ENCODE data around the gene FTL.
"Not testable (repeated sequence)": the region's sequence is repeated elsewhere in the genome, so short reads cannot be mapped to it uniquely, and the experiment has no call there.

The FTL gene

GRCh38 chr19:48965040-48965805, at the start of gene FTL:
FTL (plus strand) TSS chr19:48965309; CDS start chr19:48965508, 199 bp downstream.
- Mint-ChIP-seq H3K9me3 (no peaks in the 10 kb centered on the region), H3K4me3 (peak within 1 kb of the TSS; percentile 92 to 96), H3K4me1 (peaks cover 82% of the 10 kb centered on the region), H3K27ac (peak within 1 kb of the TSS; percentile 96 to 98), H3K27me3 (no peaks in the 10 kb centered on the region)
- ATAC-seq = peak; percentile 73
- peak; percentile 95 for DNase-seq

- Mint-ChIP-seq H3K9me3 (no peaks in the 10 kb centered on the region), H3K4me3 (no peak overlapping the region), H3K27me3 (no peaks in the 10 kb centered on the region), H3K27ac (peak overlapping the region in 1 of 2 donors; percentile 14), H3K4me1 (no peaks in the 10 kb centered on the region)
- ATAC-seq (no peak), DNase-seq (no peak)
These were observed 49.4 kb upstream of the FTL start for GRCh38 chr19:48915757-48916156.

- Mint-ChIP-seq H3K27ac (no peak overlapping the region), H3K27me3 (no peaks in the 10 kb centered on the region), H3K9me3 (no peaks in the 10 kb centered on the region), H3K4me3 (no peak overlapping the region), H3K4me1 (no peaks in the 10 kb centered on the region)
- no peak for ATAC-seq
- no peak for DNase-seq
These were observed 47.0 kb upstream of the FTL start for GRCh38 chr19:48918071-48918470.

GRCh38 chr19:48918801-48919247, 46.3 kb upstream of the FTL start:
- no peaks in the 10 kb centered on the region for H3K4me1 Mint-ChIP-seq
- no peak for DNase-seq
- no peaks in the 10 kb centered on the region for H3K9me3 Mint-ChIP-seq
- H3K4me3 Mint-ChIP-seq = no peak overlapping the region
- H3K27me3 Mint-ChIP-seq = no peaks in the 10 kb centered on the region
- peak overlapping the region in 1 of 2 donors; percentile 28 for H3K27ac Mint-ChIP-seq
- ATAC-seq = no peak

GRCh38 chr19:48919271-48919670, 45.8 kb upstream of the FTL start:
- not testable (repeated sequence) for ATAC-seq

GRCh38 chr19:48920949-48921348, 44.2 kb upstream of the FTL start:
- Mint-ChIP-seq H3K27ac (peak overlapping the region in 1 of 2 donors; percentile 77), H3K9me3 (no peaks in the 10 kb centered on the region), H3K27me3 (no peaks in the 10 kb centered on the region), H3K4me3 (no peak overlapping the region), H3K4me1 (no peaks in the 10 kb centered on the region)
- DNase-seq (no peak), ATAC-seq (no peak)

More at GRCh38 chr19:48919271-48919670, 45.8 kb upstream of the FTL start:
- H3K9me3 Mint-ChIP-seq, H3K4me1 Mint-ChIP-seq, H3K4me3 Mint-ChIP-seq, DNase-seq, H3K27me3 Mint-ChIP-seq, H3K27ac Mint-ChIP-seq: not testable (repeated sequence)

- no peak for DNase-seq
- ATAC-seq = no peak
- H3K27ac Mint-ChIP-seq = no peak overlapping the region
- H3K4me1 Mint-ChIP-seq = peaks cover 6% of the 10 kb centered on the region
- no peaks in the 10 kb centered on the region for H3K9me3 Mint-ChIP-seq
- no peaks in the 10 kb centered on the region for H3K27me3 Mint-ChIP-seq
- no peak overlapping the region for H3K4me3 Mint-ChIP-seq
These were observed 43.2 kb upstream of the FTL start for GRCh38 chr19:48921721-48922500.

GRCh38 chr19:48922548-48923490, 42.3 kb upstream of the FTL start:
- DNase-seq (no peak), ATAC-seq (no peak)
- peak overlapping the region in 1 of 2 donors; percentile 69 for H3K27ac Mint-ChIP-seq
- no peaks in the 10 kb centered on the region for H3K9me3 Mint-ChIP-seq
- peaks cover 8% of the 10 kb centered on the region for H3K4me1 Mint-ChIP-seq
- no peaks in the 10 kb centered on the region for H3K27me3 Mint-ChIP-seq
- no peak overlapping the region for H3K4me3 Mint-ChIP-seq

- DNase-seq = no peak
- no peaks in the 10 kb centered on the region for H3K9me3 Mint-ChIP-seq
- H3K4me3 Mint-ChIP-seq = no peak overlapping the region
- peaks cover 8% of the 10 kb centered on the region for H3K4me1 Mint-ChIP-seq
- peak; percentile 40 for ATAC-seq
- H3K27me3 Mint-ChIP-seq = no peaks in the 10 kb centered on the region
- no peak overlapping the region for H3K27ac Mint-ChIP-seq
These were observed 39.8 kb upstream of the FTL start for GRCh38 chr19:48925240-48925843.

- H3K9me3 Mint-ChIP-seq, H3K27me3 Mint-ChIP-seq, H3K4me1 Mint-ChIP-seq, H3K4me3 Mint-ChIP-seq, DNase-seq, H3K27ac Mint-ChIP-seq, ATAC-seq: not testable (repeated sequence)
These were observed 39.2 kb upstream of the FTL start for GRCh38 chr19:48925890-48926289.

GRCh38 chr19:48926909-48927308, 38.2 kb upstream of the FTL start:
- H3K27ac Mint-ChIP-seq = peak overlapping the region in 1 of 2 donors; percentile 74
- H3K4me3 Mint-ChIP-seq = peak overlapping the region in 1 of 2 donors; percentile 8
- no peaks in the 10 kb centered on the region for H3K27me3 Mint-ChIP-seq
- H3K4me1 Mint-ChIP-seq = peaks cover 8% of the 10 kb centered on the region
- ATAC-seq (peak; percentile 71), DNase-seq (no peak)
- H3K9me3 Mint-ChIP-seq = no peaks in the 10 kb centered on the region

GRCh38 chr19:48927692-48928091, 37.4 kb upstream of the FTL start:
- H3K9me3 Mint-ChIP-seq, H3K4me3 Mint-ChIP-seq, H3K4me1 Mint-ChIP-seq, ATAC-seq, DNase-seq, H3K27ac Mint-ChIP-seq, H3K27me3 Mint-ChIP-seq: not testable (repeated sequence)

GRCh38 chr19:48928164-48929025, 36.7 kb upstream of the FTL start:
- H3K27me3 Mint-ChIP-seq = no peaks in the 10 kb centered on the region
- DNase-seq (no peak), ATAC-seq (no peak)
- H3K9me3 Mint-ChIP-seq = no peaks in the 10 kb centered on the region
- H3K27ac Mint-ChIP-seq = peak overlapping the region in 1 of 2 donors; percentile 19
- H3K4me3 Mint-ChIP-seq = no peak overlapping the region
- H3K4me1 Mint-ChIP-seq = peaks cover 14% of the 10 kb centered on the region

GRCh38 chr19:48933382-48933932, 31.7 kb upstream of the FTL start, which contains the start of gene DHDH:
DHDH (plus strand) TSS chr19:48933699; CDS start chr19:48933722, 23 bp downstream.
- Mint-ChIP-seq H3K9me3 (no peaks in the 10 kb centered on the region), H3K4me3 (peak within 1 kb of the TSS; percentile 90 to 91), H3K27ac (peak within 1 kb of the TSS; percentile 81 to 92), H3K4me1 (peaks cover 23% of the 10 kb centered on the region), H3K27me3 (no peaks in the 10 kb centered on the region)
- peak; percentile 81 for DNase-seq
- ATAC-seq = peak; percentile 97
